ENCODE data around the gene ZNF804A.

ZNF804A gene

DNA sequence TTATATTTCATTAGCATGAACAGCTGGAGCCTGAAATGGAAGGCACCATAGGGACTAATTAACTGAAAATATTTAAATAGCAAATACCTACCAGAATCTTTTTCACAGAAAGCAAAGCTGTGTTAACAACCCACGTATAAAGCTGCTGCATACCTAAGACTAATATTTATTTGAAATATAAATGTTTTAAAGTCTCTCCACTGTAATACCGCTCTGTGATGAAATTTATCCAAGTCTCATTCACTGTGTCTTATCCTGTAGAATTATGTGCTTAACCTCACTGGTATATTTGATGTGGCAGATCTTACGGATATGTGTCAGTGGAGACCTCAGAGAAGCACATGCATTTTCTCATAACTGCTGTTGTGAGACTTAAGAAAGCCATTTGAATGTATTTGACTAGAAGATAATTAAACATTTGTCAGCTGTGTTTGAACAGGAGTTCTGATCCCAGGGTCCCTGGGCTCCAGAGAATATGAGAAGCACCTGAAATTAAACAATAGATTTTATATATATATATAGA is 373.3 kb downstream of the ZNF804A start:
- no peak for DNase-seq
